Caco-2 (cell line): Measurements from ENCODE around the gene SLK. TPM values are rescaled to one million over a fixed set of nuclear protein-coding genes. Genes with fewer than 3 reads are reported as not detected.

ENCODE experiments used
- BruUV-seq: library from RNA; stranded (reverse); fragments of 400-500 nt; replicated peaks from 2 replicates; lab custom pipeline; 2021; lab: Mats Ljungman, UMichigan
- CTCF ChIA-PET: fragments of 300-600 bp; sonication (Branson Sonifier 250); formaldehyde crosslinking; loops from one replicate; lab custom pipeline; 2022; ENCODE audit warnings: antibody characterized with exemption; lab: Charles Lee
- POLR2A ChIA-PET: fragments of 300-600 bp; sonication (Branson Sonifier 250); formaldehyde crosslinking; loops from one replicate; lab custom pipeline; 2022; ENCODE audit warnings: antibody characterized with exemption; lab: Charles Lee
- DNase-seq, 2 experiments: peaks; one replicate each; pipeline versions ENCODE4 v3.0.0 to v3.0.0-alpha.2; 2020 to 2022
- H3K27me3 ChIP-seq: replicated peaks from 2 replicates; pipeline ENCODE4 v1.6.0; 2011; ENCODE audit warnings: low read length; ENCODE audit not compliant: control insufficient read depth, insufficient read depth
- H3K36me3 ChIP-seq: 2 replicates; pipeline ENCODE4 v1.5.1; 2011; ENCODE audit warnings: low read length; ENCODE audit not compliant: control insufficient read depth, insufficient read depth
- H3K4me1 ChIP-seq: fragments of 250-450 bp; sonication (Bioruptor Pico); 2 replicates; pipeline ENCODE4 v1.5.1; 2020; ENCODE audit warnings: mild to moderate bottlenecking
- H3K4me3 ChIP-seq: 2 replicates; pipeline ENCODE4 v1.5.1; 2011; ENCODE audit warnings: low read depth, mild to moderate bottlenecking, control low read depth, low read length
- H3K9me3 ChIP-seq: fragments of 250-450 bp; sonication (Bioruptor Pico); 2 replicates; pipeline ENCODE4 v1.5.1; 2020; ENCODE audit warnings: mild to moderate bottlenecking, moderate library complexity
- H3K27ac Mint-ChIP-seq: one replicate; pipeline ENCODE4 v1.8.0; 2022; ENCODE audit warnings: mixed read lengths; ENCODE audit not compliant: unreplicated experiment
- H3K27me3 Mint-ChIP-seq: one replicate; pipeline ENCODE4 v1.8.0; 2022; ENCODE audit warnings: mixed read lengths; ENCODE audit not compliant: insufficient read depth, unreplicated experiment
- H3K36me3 Mint-ChIP-seq: one replicate; pipeline ENCODE4 v1.8.0; 2022; ENCODE audit warnings: mild to moderate bottlenecking, mixed read lengths; ENCODE audit not compliant: insufficient read depth, unreplicated experiment
- H3K4me1 Mint-ChIP-seq: one replicate; pipeline ENCODE4 v1.8.0; 2022; ENCODE audit warnings: low read depth, mixed read lengths; ENCODE audit not compliant: unreplicated experiment
- H3K4me3 Mint-ChIP-seq: one replicate; pipeline ENCODE4 v1.8.0; 2022; ENCODE audit warnings: mild to moderate bottlenecking, moderate library complexity, mixed read lengths; ENCODE audit not compliant: unreplicated experiment
- H3K9me3 Mint-ChIP-seq: one replicate; pipeline ENCODE4 v1.8.0; 2022; ENCODE audit warnings: mixed read lengths; ENCODE audit not compliant: unreplicated experiment
- CTCF ChIP-seq, 2 experiments: fragments of 200-600 bp in 1 of 2; IDR thresholded peaks; 1 replicate in 1 of 2; 2 replicates in 1 of 2; pipeline versions ENCODE4 v1.5.1 to v1.8.0; 2011 to 2022; ENCODE audit warnings: antibody characterized with exemption in 1 of 2, control low read depth in 1 of 2, inconsistent platforms in 1 of 2, low read depth in 1 of 2, low read length in 1 of 2, mild to moderate bottlenecking in 1 of 2, moderate library complexity in 1 of 2; ENCODE audit not compliant: insufficient read depth in 1 of 2, severe bottlenecking in 1 of 2, unreplicated experiment in 1 of 2
- intact Hi-C: fragments of 100-400 bp; cut with micrococcal nuclease; formaldehyde crosslinking; loops from one replicate; pipeline ENCODE4 v1.10.0; 2022; ENCODE audit not compliant: unreplicated experiment
- total RNA-seq: library from RNA; stranded (reverse); gene quantifications from 2 replicates; pipeline ENCODE4 v1.2.3, GENCODE V29; 2022

SLK gene
- total RNA-seq, 1 experiment from 2014 or later: 39.5 TPM

GRCh38 chr10:104022026-104022425, 55.1 kb downstream of the SLK start:
- no peaks in the 10 kb centered on the region for H3K9me3 ChIP-seq
- no peaks in the 10 kb centered on the region for H3K27me3 Mint-ChIP-seq
- H3K4me1 ChIP-seq: no peaks in the 10 kb centered on the region
- intact Hi-C loops: loop anchor here (10.0 kb wide), 1 partner anchor 307 kb away; no protein-coding TSS in a partner anchor
- no peak for DNase-seq
- H3K4me1 Mint-ChIP-seq: no peaks in the 10 kb centered on the region
- POLR2A ChIA-PET: no interaction called here
- H3K27me3 ChIP-seq: no peaks in the 10 kb centered on the region
- no peaks in the 10 kb centered on the region for H3K9me3 Mint-ChIP-seq
- no peak for TF ChIP-seq CTCF (IDR thresholded peaks at IDR 0.05; ENCODE audit: insufficient read depth in 1 of 2, low read depth in 1 of 2, low read length in 1 of 2, severe bottlenecking in 1 of 2, unreplicated experiment in 1 of 2)
- H3K36me3 ChIP-seq: peaks cover 3% of the 10 kb centered on the region; the same call in 1 of the 2 replicates
- no peak overlapping the region for H3K4me3 ChIP-seq
- CTCF ChIA-PET: no interaction called here
- H3K27ac Mint-ChIP-seq: no peak overlapping the region
- H3K4me3 Mint-ChIP-seq: no peak overlapping the region
- no TSS peak for BruUV-seq
- H3K36me3 Mint-ChIP-seq: peaks cover 24% of the 10 kb centered on the region

DNA sequence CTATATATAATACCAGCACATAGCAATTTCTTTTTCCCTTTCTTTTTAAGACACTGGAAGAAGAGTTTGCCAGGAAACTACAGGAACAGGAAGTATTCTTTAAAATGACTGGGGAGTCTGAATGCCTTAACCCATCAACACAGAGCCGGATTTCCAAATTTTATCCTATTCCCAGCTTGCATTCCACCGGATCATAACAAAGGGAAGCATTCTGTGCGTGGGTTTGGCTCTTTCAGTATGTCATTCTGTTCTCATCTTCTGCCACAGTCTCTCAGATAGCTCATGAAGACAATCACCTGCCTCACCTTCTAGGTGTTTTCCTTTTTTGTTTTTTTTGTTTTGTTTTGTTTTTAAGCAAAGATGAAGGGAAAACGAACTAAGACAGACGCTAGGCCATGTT, 58.6 kb downstream of the SLK start:
- POLR2A ChIA-PET: no interaction called here
- CTCF ChIA-PET: interaction anchor here (0.8 kb wide), 1 partner anchor 96 kb away, joined by 4 read pairs; the partner anchor contains the start of gene SFR1
- Mint-ChIP-seq H3K4me3 (no peak overlapping the region), H3K9me3 (no peaks in the 10 kb centered on the region), H3K27me3 (no peaks in the 10 kb centered on the region), H3K27ac (no peak overlapping the region), H3K4me1 (no peaks in the 10 kb centered on the region), H3K36me3 (peaks cover 28% of the 10 kb centered on the region)
- no peak for TF ChIP-seq CTCF (IDR thresholded peaks at IDR 0.05; ENCODE audit: insufficient read depth in 1 of 2, low read depth in 1 of 2, low read length in 1 of 2, severe bottlenecking in 1 of 2, unreplicated experiment in 1 of 2)
- BruUV-seq: no TSS peak
- H3K36me3 ChIP-seq: peaks cover 3% of the 10 kb centered on the region; the same call in 1 of the 2 replicates
- no peaks in the 10 kb centered on the region for H3K9me3 ChIP-seq
- intact Hi-C loops: loop anchor here (10.0 kb wide), 1 partner anchor 311 kb away; no protein-coding TSS in a partner anchor
- H3K4me3 ChIP-seq: no peak overlapping the region
- H3K4me1 ChIP-seq: no peaks in the 10 kb centered on the region
- no peak for DNase-seq
- no peaks in the 10 kb centered on the region for H3K27me3 ChIP-seq

DNA sequence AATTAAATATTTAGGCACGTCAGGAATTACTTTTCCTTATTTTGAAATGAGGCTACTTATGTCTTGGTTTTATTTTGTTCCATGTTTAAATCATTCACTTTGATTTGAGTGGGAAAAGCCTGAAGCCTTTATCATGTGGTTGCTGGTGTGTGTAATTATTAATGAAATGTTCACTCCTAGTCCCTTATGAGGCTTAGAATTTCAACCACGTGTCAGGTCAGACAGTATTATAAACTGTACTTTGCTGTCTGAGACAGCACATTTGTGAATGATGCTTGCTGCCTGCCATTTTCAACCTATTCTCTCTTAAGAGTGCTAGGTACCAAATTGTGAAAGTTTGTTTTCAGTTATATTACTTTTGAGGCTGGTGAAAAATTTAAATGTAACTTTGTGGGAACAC, 59.8 kb downstream of the SLK start:
- Mint-ChIP-seq H3K9me3 (no peaks in the 10 kb centered on the region), H3K27ac (no peak overlapping the region)
- CTCF ChIA-PET: no interaction called here

More for the DNA sequence above, 59.8 kb downstream of the SLK start:
- no peak for DNase-seq
- no peaks in the 10 kb centered on the region for H3K4me1 ChIP-seq
- no peaks in the 10 kb centered on the region for H3K9me3 ChIP-seq
- no peak overlapping the region for H3K4me3 Mint-ChIP-seq
- H3K27me3 Mint-ChIP-seq: no peaks in the 10 kb centered on the region
- peaks cover 3% of the 10 kb centered on the region; the same call in 1 of the 2 replicates for H3K36me3 ChIP-seq
- no peak for TF ChIP-seq CTCF (IDR thresholded peaks at IDR 0.05; ENCODE audit: insufficient read depth in 1 of 2, low read depth in 1 of 2, low read length in 1 of 2, severe bottlenecking in 1 of 2, unreplicated experiment in 1 of 2)
- no peak overlapping the region for H3K4me3 ChIP-seq
- intact Hi-C loops: loop anchor here (10.0 kb wide), 1 partner anchor 312 kb away; no protein-coding TSS in a partner anchor
- H3K27me3 ChIP-seq: no peaks in the 10 kb centered on the region
- BruUV-seq: no TSS peak
- H3K36me3 Mint-ChIP-seq: peaks cover 28% of the 10 kb centered on the region
- H3K4me1 Mint-ChIP-seq: no peaks in the 10 kb centered on the region
- POLR2A ChIA-PET: no interaction called here
